Inferior parietal cortex (tissue), 1 donor: ENCODE measurements around the gene NMUR1.
A peak's percentile ranks its signal among the peaks of the same experiment; 100 is the strongest.

Experiments
- DNase-seq: peaks from one replicate; pipeline ENCODE4 v3.0.0-alpha.2; 2016; ENCODE audit errors: extremely low spot score

NMUR1 gene

GRCh38 chr2:231554327-231554726 is 24.1 kb upstream of the NMUR1 start:
- no peak for DNase-seq

DNA sequence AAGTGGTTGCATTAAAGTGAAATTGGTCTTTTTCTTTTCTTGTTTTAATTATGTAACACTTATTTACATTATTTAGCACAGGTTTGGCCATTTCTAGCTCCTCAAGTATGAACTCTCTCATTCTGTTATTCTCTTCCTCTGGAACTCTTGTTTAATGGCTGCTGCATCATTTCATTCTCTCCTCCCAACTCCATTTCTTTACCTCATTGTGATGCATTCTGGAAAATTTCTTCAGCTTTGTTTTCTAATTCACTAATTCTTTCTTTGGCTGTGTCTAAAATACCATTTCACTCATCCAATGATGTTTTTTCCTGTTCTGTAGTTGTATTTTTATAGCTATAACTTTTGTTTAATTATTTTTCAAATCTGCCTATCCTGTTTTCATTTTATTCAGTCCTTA is 22.5 kb upstream of the NMUR1 start:
- DNase-seq = no peak

- no peak for DNase-seq
These were observed 19.4 kb upstream of the NMUR1 start for GRCh38 chr2:231549446-231550239.

DNA sequence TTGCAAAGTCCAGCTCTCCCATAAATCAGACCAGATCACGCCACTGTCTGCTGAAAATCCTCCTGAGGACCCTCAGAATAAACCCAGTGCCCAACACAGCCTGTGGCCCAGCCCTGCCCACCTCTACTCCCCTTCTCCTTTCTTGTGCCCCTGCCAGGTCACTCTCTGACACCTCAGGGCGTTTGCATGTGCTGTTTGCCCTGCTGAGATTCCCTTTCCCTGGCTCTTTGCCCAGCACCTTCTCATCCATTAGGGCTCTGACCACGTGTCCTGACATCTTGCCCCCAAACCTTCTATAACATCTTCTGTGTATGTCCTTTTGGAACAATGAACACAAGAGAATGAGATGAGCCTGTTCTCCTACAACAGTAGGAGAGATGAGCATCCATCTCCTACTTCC is 18.5 kb upstream of the NMUR1 start:
- DNase-seq = no peak

GRCh38 chr2:231547315-231548110 is 17.3 kb upstream of the NMUR1 start:
- DNase-seq = no peak

- DNase-seq = no peak
These were observed 15.9 kb upstream of the NMUR1 start for GRCh38 chr2:231546014-231546715.

DNA sequence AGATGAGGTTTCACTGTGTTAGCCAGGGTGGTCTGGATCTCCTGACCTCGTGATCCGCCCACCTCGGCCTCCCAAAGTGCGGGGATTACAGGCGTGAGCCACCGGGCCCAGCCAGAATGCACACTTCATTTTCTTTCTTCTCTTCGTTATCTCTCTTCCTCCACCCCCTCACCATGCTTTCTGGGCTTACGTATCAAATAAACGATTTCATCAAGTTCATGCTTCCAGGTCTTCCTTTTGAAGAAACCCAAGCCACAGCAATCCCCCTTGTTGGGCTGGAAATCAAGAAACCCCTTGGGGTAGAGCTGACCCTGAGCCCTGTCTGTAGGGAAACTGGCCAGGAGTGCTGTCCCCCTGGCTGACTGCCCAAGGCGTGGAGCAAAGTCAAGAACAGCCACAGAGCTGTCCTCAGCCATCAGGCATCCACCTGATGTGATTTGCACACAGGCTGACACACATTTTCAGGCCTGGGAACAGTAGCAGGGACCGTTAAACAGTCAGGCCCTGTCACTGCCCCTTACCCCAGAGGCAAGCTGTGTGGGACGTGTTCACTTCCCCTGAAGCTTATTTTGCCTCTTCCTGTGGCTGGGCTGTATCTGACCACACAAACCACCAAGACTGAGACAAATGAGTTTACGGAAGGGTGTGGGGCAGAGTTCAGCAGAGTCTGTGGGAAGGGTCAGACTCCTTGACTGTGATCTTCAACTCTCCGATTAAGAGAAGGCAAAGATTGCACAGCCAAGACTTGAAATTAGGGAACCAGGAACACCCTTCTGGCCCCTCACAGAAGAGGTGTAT is 15.1 kb upstream of the NMUR1 start:
- peak; percentile 20 for DNase-seq

- peak; percentile 1 for DNase-seq
These were observed 11.9 kb upstream of the NMUR1 start for GRCh38 chr2:231542136-231542535.

DNA sequence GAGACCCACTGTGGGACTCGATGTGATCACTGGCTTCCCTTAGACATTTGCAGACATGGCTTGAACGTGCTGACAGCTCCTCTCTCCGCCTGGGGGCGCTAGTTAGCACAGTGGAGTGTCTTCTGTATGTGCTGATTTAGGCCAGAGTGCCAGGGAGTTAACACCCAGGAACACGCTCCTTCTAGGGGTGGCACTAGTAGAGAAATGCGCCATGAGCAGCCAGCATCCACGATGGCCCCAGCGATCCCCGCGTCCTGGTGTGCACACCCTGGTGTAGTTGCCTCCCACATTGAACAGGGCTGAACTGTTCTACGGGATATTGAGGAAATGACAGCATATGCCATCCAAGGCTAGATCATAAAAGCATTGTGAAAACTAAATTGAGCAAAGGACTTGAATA is 11.4 kb upstream of the NMUR1 start:
- DNase-seq = no peak

- DNase-seq = no peak
These were observed 9.7 kb upstream of the NMUR1 start for GRCh38 chr2:231539991-231540390.

- no peak for DNase-seq
These were observed 5.7 kb upstream of the NMUR1 start for GRCh38 chr2:231535961-231536360.

DNA sequence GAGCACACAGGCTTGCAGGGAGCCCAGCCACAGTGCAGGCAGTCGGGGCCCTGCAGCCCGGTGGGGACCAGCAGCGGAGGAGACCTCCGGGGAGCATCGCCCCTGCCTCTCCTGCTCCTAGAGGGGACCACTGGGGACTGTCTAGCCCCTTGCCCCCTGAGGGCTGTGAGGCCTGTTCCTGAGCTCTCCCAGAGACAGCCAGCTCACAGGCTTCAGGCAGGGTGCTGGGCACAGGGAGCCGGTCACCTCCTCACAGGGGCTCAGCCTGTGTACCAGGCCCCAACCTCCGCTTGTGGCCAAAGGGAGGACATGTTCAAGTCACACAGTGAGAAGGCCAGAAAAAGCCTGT is 3.5 kb upstream of the NMUR1 start:
- no peak for DNase-seq

- DNase-seq = no peak
These were observed 3.0 kb upstream of the NMUR1 start for GRCh38 chr2:231533086-231533776.

DNA sequence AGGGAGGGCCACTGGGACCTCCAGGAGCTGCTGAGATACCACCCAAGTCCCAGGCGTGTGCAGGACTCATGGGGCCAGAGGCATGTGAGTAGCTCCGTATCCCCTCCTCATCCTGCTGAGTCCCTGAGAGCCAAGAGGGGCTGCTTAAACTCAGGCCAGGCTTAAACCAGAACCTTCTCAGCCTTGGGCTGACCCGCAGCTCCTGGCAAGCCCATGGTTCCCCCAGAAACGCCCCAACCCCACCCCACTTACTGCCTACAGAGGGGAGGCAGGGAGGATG is 2.5 kb upstream of the NMUR1 start:
- no peak for DNase-seq

GRCh38 chr2:231531883-231532755 is 1.9 kb upstream of the NMUR1 start:
- no peak for DNase-seq

- DNase-seq = no peak
These were observed 1.2 kb upstream of the NMUR1 start for GRCh38 chr2:231531466-231531865.

- DNase-seq = no peak
These were observed 1.6 kb downstream of the NMUR1 start for GRCh38 chr2:231528636-231529030.

DNA sequence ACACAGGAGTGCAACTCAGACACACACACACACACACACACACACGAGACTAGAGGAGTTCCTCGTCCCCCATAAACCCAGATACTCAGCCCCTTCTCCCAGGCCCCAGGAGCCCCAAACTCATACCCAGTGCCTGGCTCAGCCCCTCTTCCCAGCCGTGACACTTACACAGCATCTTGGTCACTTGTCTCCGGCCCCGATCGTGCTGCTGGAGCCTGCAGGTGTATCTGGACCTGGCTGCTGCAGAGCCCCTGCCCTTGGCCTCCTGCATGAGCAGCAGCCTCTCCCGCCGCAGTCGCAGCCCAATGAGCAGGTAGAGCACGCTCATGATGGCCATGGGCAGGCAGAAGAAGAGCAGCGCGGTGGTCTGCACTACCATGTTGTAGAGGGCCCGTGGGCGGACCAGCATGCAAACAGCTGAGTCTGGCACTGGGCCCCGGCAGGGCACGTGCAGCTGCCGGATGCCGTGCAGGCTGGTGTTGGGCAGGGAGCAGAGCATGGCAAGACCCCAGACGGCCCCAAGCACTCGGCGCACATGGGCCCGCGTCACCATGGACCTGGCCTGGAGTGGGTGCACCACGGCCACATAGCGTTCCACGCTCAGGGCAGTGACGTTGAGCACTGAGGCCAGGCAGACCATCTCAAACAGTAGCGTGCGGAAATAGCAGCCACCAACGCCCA is 2.1 kb downstream of the NMUR1 start:
- no peak for DNase-seq

DNA sequence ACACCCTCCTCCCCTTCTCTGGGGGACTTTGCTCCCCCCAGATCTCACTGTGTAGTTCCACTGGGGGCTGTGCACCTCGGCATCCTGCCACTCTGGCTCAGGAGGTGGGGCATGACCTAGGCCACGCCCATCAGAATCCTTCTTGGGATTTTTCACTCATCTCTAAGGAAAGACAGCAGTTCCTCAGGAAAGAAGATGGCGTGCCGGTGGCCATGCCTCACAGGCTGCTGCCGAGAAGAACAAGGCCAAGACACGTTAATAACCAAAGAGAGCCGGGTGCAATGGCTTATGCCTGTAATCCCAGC is 3.2 kb downstream of the NMUR1 start:
- DNase-seq = no peak
